ENCODE data around the gene RAD52.

- TF ChIP-seq CTCF (IDR thresholded peaks at IDR 0.05) (no peak), POLR2A (IDR thresholded peaks at IDR 0.05) (no peak), POLR2AphosphoS5 (IDR thresholded peaks at IDR 0.05) (no peak), EP300 (IDR thresholded peaks at IDR 0.05) (no peak)
These were observed 34.4 kb downstream of the RAD52 start for GRCh38 chr12:915090-915489.
